Measurements from ENCODE around the gene LPCAT2.

Gene LPCAT2

GRCh38 chr16:55491691-55492090 is 17.2 kb upstream of the LPCAT2 start:
- H3K4me1 ChIP-seq (ENCODE audit: insufficient read depth, low read length), result peaks cover 10% of the 10 kb centered on the region
- no peak overlapping the region for H3K9ac ChIP-seq (ENCODE audit: low read depth, low read length)
- H3K36me3 ChIP-seq (ENCODE audit: insufficient read depth, low read length), result peaks cover 7% of the 10 kb centered on the region
- H3K9me3 ChIP-seq (ENCODE audit: control insufficient read depth, insufficient read depth, low read length), result no peaks in the 10 kb centered on the region

- Histone ChIP-seq H3K36me3 (ENCODE audit: insufficient read depth, low read length) (peaks cover 7% of the 10 kb centered on the region), H3K4me1 (ENCODE audit: insufficient read depth, low read length) (peaks cover 10% of the 10 kb centered on the region), H3K9ac (ENCODE audit: low read depth, low read length) (no peak overlapping the region), H3K9me3 (ENCODE audit: control insufficient read depth, insufficient read depth, low read length) (no peaks in the 10 kb centered on the region)
Measured at GRCh38 chr16:55492756-55493380, 16.0 kb upstream of the LPCAT2 start.

- Histone ChIP-seq H3K9me3 (ENCODE audit: control insufficient read depth, insufficient read depth, low read length) (no peaks in the 10 kb centered on the region), H3K36me3 (ENCODE audit: insufficient read depth, low read length) (peaks cover 7% of the 10 kb centered on the region; the same call in 1 of the 2 replicates), H3K9ac (ENCODE audit: low read depth, low read length) (no peak overlapping the region), H3K4me1 (ENCODE audit: insufficient read depth, low read length) (peaks cover 10% of the 10 kb centered on the region)
Measured at GRCh38 chr16:55494994-55495421, 13.9 kb upstream of the LPCAT2 start.

- H3K9me3 ChIP-seq (ENCODE audit: control insufficient read depth, insufficient read depth, low read length), result no peaks in the 10 kb centered on the region
- H3K36me3 ChIP-seq (ENCODE audit: insufficient read depth, low read length), result peaks cover 7% of the 10 kb centered on the region; the same call in 1 of the 2 replicates
- peaks cover 10% of the 10 kb centered on the region for H3K4me1 ChIP-seq (ENCODE audit: insufficient read depth, low read length)
- H3K9ac ChIP-seq (ENCODE audit: low read depth, low read length), result no peak overlapping the region
Measured at GRCh38 chr16:55495616-55496289, 13.1 kb upstream of the LPCAT2 start.

GRCh38 chr16:55496509-55497145 is 12.2 kb upstream of the LPCAT2 start:
- peaks cover 10% of the 10 kb centered on the region for H3K4me1 ChIP-seq (ENCODE audit: insufficient read depth, low read length)
- peaks cover 7% of the 10 kb centered on the region; the same call in 1 of the 2 replicates for H3K36me3 ChIP-seq (ENCODE audit: insufficient read depth, low read length)
- H3K9me3 ChIP-seq (ENCODE audit: control insufficient read depth, insufficient read depth, low read length), result no peaks in the 10 kb centered on the region
- H3K9ac ChIP-seq (ENCODE audit: low read depth, low read length), result no peak overlapping the region

GRCh38 chr16:55497558-55497957 is 11.3 kb upstream of the LPCAT2 start:
- Histone ChIP-seq H3K9me3 (ENCODE audit: control insufficient read depth, insufficient read depth, low read length) (no peaks in the 10 kb centered on the region), H3K4me1 (ENCODE audit: insufficient read depth, low read length) (peaks cover 14% of the 10 kb centered on the region), H3K36me3 (ENCODE audit: insufficient read depth, low read length) (peaks cover 7% of the 10 kb centered on the region; the same call in 1 of the 2 replicates), H3K9ac (ENCODE audit: low read depth, low read length) (no peak overlapping the region)

GRCh38 chr16:55498101-55498500 is 10.8 kb upstream of the LPCAT2 start:
- Histone ChIP-seq H3K36me3 (ENCODE audit: insufficient read depth, low read length) (peaks cover 3% of the 10 kb centered on the region; the same call in 1 of the 2 replicates), H3K9me3 (ENCODE audit: control insufficient read depth, insufficient read depth, low read length) (no peaks in the 10 kb centered on the region), H3K4me1 (ENCODE audit: insufficient read depth, low read length) (peaks cover 19% of the 10 kb centered on the region)

GRCh38 chr16:55499281-55499680 is 9.6 kb upstream of the LPCAT2 start:
- Histone ChIP-seq H3K9me3 (ENCODE audit: control insufficient read depth, insufficient read depth, low read length) (no peaks in the 10 kb centered on the region), H3K36me3 (ENCODE audit: insufficient read depth, low read length) (no peaks in the 10 kb centered on the region), H3K4me1 (ENCODE audit: insufficient read depth, low read length) (peaks cover 22% of the 10 kb centered on the region), H3K9ac (ENCODE audit: low read depth, low read length) (no peak overlapping the region)

More at GRCh38 chr16:55498101-55498500, 10.8 kb upstream of the LPCAT2 start:
- H3K9ac ChIP-seq (ENCODE audit: low read depth, low read length), result no peak overlapping the region

- H3K36me3 ChIP-seq (ENCODE audit: insufficient read depth, low read length), result no peaks in the 10 kb centered on the region
- no peaks in the 10 kb centered on the region for H3K9me3 ChIP-seq (ENCODE audit: control insufficient read depth, insufficient read depth, low read length)
- H3K9ac ChIP-seq (ENCODE audit: low read depth, low read length), result no peak overlapping the region
- peaks cover 20% of the 10 kb centered on the region for H3K4me1 ChIP-seq (ENCODE audit: insufficient read depth, low read length)
Measured at GRCh38 chr16:55499951-55500529, 8.8 kb upstream of the LPCAT2 start.

- Histone ChIP-seq H3K9ac (ENCODE audit: low read depth, low read length) (no peak overlapping the region), H3K36me3 (ENCODE audit: insufficient read depth, low read length) (no peaks in the 10 kb centered on the region), H3K4me1 (ENCODE audit: insufficient read depth, low read length) (peaks cover 19% of the 10 kb centered on the region), H3K9me3 (ENCODE audit: control insufficient read depth, insufficient read depth, low read length) (no peaks in the 10 kb centered on the region)
Measured at GRCh38 chr16:55500530-55501011, 8.3 kb upstream of the LPCAT2 start.

GRCh38 chr16:55501549-55502322 is 7.1 kb upstream of the LPCAT2 start:
- H3K9ac ChIP-seq (ENCODE audit: low read depth, low read length), result no peak overlapping the region
- no peaks in the 10 kb centered on the region for H3K9me3 ChIP-seq (ENCODE audit: control insufficient read depth, insufficient read depth, low read length)
- no peaks in the 10 kb centered on the region; the same call in 1 of the 2 replicates for H3K36me3 ChIP-seq (ENCODE audit: insufficient read depth, low read length)
- peaks cover 12% of the 10 kb centered on the region; the same call in 1 of the 2 replicates for H3K4me1 ChIP-seq (ENCODE audit: insufficient read depth, low read length)

GRCh38 chr16:55502801-55503366 is 6.0 kb upstream of the LPCAT2 start:
- Histone ChIP-seq H3K9ac (ENCODE audit: low read depth, low read length) (no peak overlapping the region), H3K9me3 (ENCODE audit: control insufficient read depth, insufficient read depth, low read length) (no peaks in the 10 kb centered on the region), H3K4me1 (ENCODE audit: insufficient read depth, low read length) (peaks cover 12% of the 10 kb centered on the region; the same call in 1 of the 2 replicates), H3K36me3 (ENCODE audit: insufficient read depth, low read length) (no peaks in the 10 kb centered on the region; the same call in none of the 2 replicates)

- peaks cover 12% of the 10 kb centered on the region; the same call in 1 of the 2 replicates for H3K4me1 ChIP-seq (ENCODE audit: insufficient read depth, low read length)
- no peaks in the 10 kb centered on the region; the same call in none of the 2 replicates for H3K36me3 ChIP-seq (ENCODE audit: insufficient read depth, low read length)
- H3K9me3 ChIP-seq (ENCODE audit: control insufficient read depth, insufficient read depth, low read length), result no peaks in the 10 kb centered on the region
- no peak overlapping the region for H3K9ac ChIP-seq (ENCODE audit: low read depth, low read length)
Measured at GRCh38 chr16:55503726-55504550, 4.9 kb upstream of the LPCAT2 start.

All from ES-I3 (cell line).